GM19240 (cell line): Measurements from ENCODE around the gene HSPA12B.
A peak's percentile ranks its signal among the peaks of the same experiment; 100 is the strongest.

Source experiments
- DNase-seq: peaks from one replicate; pipeline ENCODE4 v3.0.0; 2011; ENCODE audit warnings: low spot score; ENCODE audit not compliant: insufficient read length

The HSPA12B gene

GRCh38 chr20:3702611-3703391 lies 29.7 kb upstream of the HSPA12B start:
- no peak for DNase-seq

- no peak for DNase-seq
These were observed 28.4 kb upstream of the HSPA12B start for GRCh38 chr20:3704087-3704486.

GRCh38 chr20:3705491-3705969 lies 27.0 kb upstream of the HSPA12B start:
- no peak for DNase-seq

- no peak for DNase-seq
These were observed 26.3 kb upstream of the HSPA12B start for GRCh38 chr20:3705970-3706739.

- DNase-seq, result no peak
These were observed 25.5 kb upstream of the HSPA12B start for GRCh38 chr20:3706774-3707507.

GRCh38 chr20:3707508-3707899 lies 25.0 kb upstream of the HSPA12B start:
- DNase-seq, result no peak

GRCh38 chr20:3710011-3710466 lies 22.4 kb upstream of the HSPA12B start:
- no peak for DNase-seq

GRCh38 chr20:3710703-3711483 lies 21.6 kb upstream of the HSPA12B start:
- peak; percentile 81 for DNase-seq

GRCh38 chr20:3711484-3711941 lies 21.0 kb upstream of the HSPA12B start:
- no peak for DNase-seq

GRCh38 chr20:3712279-3712873 lies 20.1 kb upstream of the HSPA12B start, which contains the start of gene SIGLEC1:
Gene SIGLEC1, minus strand, starts transcription at chr20:3712600. Its CDS starts 5,472 bp downstream, at chr20:3707128.
- no peak for DNase-seq

- no peak for DNase-seq
These were observed 18.4 kb upstream of the HSPA12B start for GRCh38 chr20:3714092-3714491.

- peak; percentile 43 for DNase-seq
These were observed 16.2 kb upstream of the HSPA12B start for GRCh38 chr20:3716195-3716834.

- DNase-seq, result no peak
These were observed 13.4 kb upstream of the HSPA12B start for GRCh38 chr20:3719046-3719445.

GRCh38 chr20:3720068-3720467 lies 12.4 kb upstream of the HSPA12B start:
- DNase-seq, result no peak

- DNase-seq, result no peak
These were observed 11.9 kb upstream of the HSPA12B start for GRCh38 chr20:3720626-3721025.

- no peak for DNase-seq
These were observed 10.6 kb upstream of the HSPA12B start for GRCh38 chr20:3721912-3722311.

GRCh38 chr20:3723284-3723683 lies 9.2 kb upstream of the HSPA12B start:
- DNase-seq, result no peak

- no peak for DNase-seq
These were observed 8.1 kb upstream of the HSPA12B start for GRCh38 chr20:3724356-3724755.

GRCh38 chr20:3727401-3728021 lies 5.0 kb upstream of the HSPA12B start:
- DNase-seq, result no peak
